Naive thymus-derived CD4-positive, alpha-beta T cell (primary cell): ENCODE measurements around the gene GPLD1. TPM values are rescaled to one million over a fixed set of nuclear protein-coding genes. Genes with fewer than 3 reads are reported as not detected.
"Not testable (repeated sequence)": the region's sequence is repeated elsewhere in the genome, so short reads cannot be mapped to it uniquely, and the experiment has no call there.

ENCODE experiments used
- ATAC-seq: fragments of 150-1000 bp; cut with Tn5 transposase; 2 replicates; pipeline ENCODE4 v1.10.0; 2021; ENCODE audit warnings: mild to moderate bottlenecking, moderate library complexity
- CTCF ChIA-PET: fragments of 350-600 bp; sonication (Branson Sonifier 250); formaldehyde crosslinking; loops from one replicate; lab custom pipeline; 2021; ENCODE audit warnings: antibody characterized with exemption; lab: Charles Lee
- POLR2A ChIA-PET: fragments of 350-600 bp; sonication (Branson Sonifier 250); formaldehyde crosslinking; loops from one replicate; lab custom pipeline; 2021; ENCODE audit warnings: antibody characterized with exemption, inconsistent platforms; lab: Charles Lee
- DNase-seq, 9 donors: peaks; one replicate each; pipeline versions ENCODE4 v3.0.0 to v3.0.0-alpha.2; 2020 to 2022; ENCODE audit warnings: mixed read lengths in 1 of 9
- H3K27ac ChIP-seq: one replicate; pipeline ENCODE4 v1.7.0; 2013; ENCODE audit warnings: mild to moderate bottlenecking, low read depth, low read length, moderate library complexity
- H3K27me3 ChIP-seq, 2 donors: one replicate each; pipeline ENCODE4 v1.7.0; 2013; ENCODE audit warnings: low read length in 2 of 2, mild to moderate bottlenecking in 2 of 2, moderate library complexity in 2 of 2; ENCODE audit not compliant: control insufficient read depth in 2 of 2, insufficient read depth in 2 of 2
- H3K36me3 ChIP-seq, 3 experiments: 1 replicate in 2 of 3; 2 replicates in 1 of 3; pipeline ENCODE4 v1.7.0; 2013; ENCODE audit warnings: low read length in 3 of 3, mild to moderate bottlenecking in 3 of 3, moderate library complexity in 1 of 3; ENCODE audit not compliant: insufficient read depth in 3 of 3, control insufficient read depth in 2 of 3
- H3K4me1 ChIP-seq, 2 donors: one replicate each; pipeline ENCODE4 v1.7.0; 2013; ENCODE audit warnings: low read length in 2 of 2, mild to moderate bottlenecking in 2 of 2, moderate library complexity in 1 of 2; ENCODE audit not compliant: control insufficient read depth in 2 of 2, insufficient read depth in 2 of 2
- H3K4me3 ChIP-seq: 2 replicates; pipeline ENCODE4 v1.7.0; 2013; ENCODE audit warnings: mild to moderate bottlenecking, low read length
- H3K9me3 ChIP-seq, 3 experiments: 1 replicate in 2 of 3; 2 replicates in 1 of 3; pipeline ENCODE4 v1.7.0; 2013; ENCODE audit warnings: low read length in 3 of 3; ENCODE audit not compliant: control insufficient read depth in 2 of 3
- H3K27ac Mint-ChIP-seq, 9 donors: one replicate each; pipeline ENCODE4 v1.8.0; 2020 to 2022; ENCODE audit warnings: mixed read lengths in 9 of 9, mild to moderate bottlenecking in 8 of 9, moderate library complexity in 5 of 9, inconsistent platforms in 2 of 9
- H3K27me3 Mint-ChIP-seq, 5 donors: one replicate each; pipeline ENCODE4 v1.8.0; 2021 to 2022; ENCODE audit warnings: mixed read lengths in 5 of 5, mild to moderate bottlenecking in 1 of 5
- H3K36me3 Mint-ChIP-seq, 5 donors: one replicate each; pipeline ENCODE4 v1.8.0; 2020 to 2022; ENCODE audit warnings: mixed read lengths in 5 of 5, mild to moderate bottlenecking in 3 of 5, inconsistent platforms in 1 of 5
- H3K4me1 Mint-ChIP-seq, 7 donors: one replicate each; pipeline ENCODE4 v1.8.0; 2020 to 2022; ENCODE audit warnings: mixed read lengths in 7 of 7, mild to moderate bottlenecking in 3 of 7, inconsistent platforms in 1 of 7
- H3K4me3 Mint-ChIP-seq, 10 donors: one replicate each; pipeline ENCODE4 v1.8.0; 2020 to 2022; ENCODE audit warnings: mild to moderate bottlenecking in 10 of 10, mixed read lengths in 10 of 10, moderate library complexity in 6 of 10, inconsistent platforms in 2 of 10
- H3K9me3 Mint-ChIP-seq, 11 donors: one replicate each; pipeline ENCODE4 v1.8.0; 2020 to 2022; ENCODE audit warnings: mixed read lengths in 11 of 11, mild to moderate bottlenecking in 4 of 11, inconsistent platforms in 1 of 11, moderate library complexity in 1 of 11
- intact Hi-C, 2 donors: fragments of 100-400 bp; cut with micrococcal nuclease; formaldehyde crosslinking; loops; one replicate each; pipeline ENCODE4 v1.15.1; 2023
- polyA plus RNA-seq, 2 donors: library from polyadenylated mRNA; unstranded; fragments of 300-500 nt; fragmentation: Illumina TruSeq; gene quantifications; one replicate each; pipeline ENCODE4 v1.2.3, GENCODE V29; 2021
- total RNA-seq, 6 experiments: library from RNA in 5 of 6; stranded (reverse) in 5 of 6; gene quantifications; 1 replicate in 5 of 6; 2 replicates in 1 of 6; pipeline ENCODE4 v1.2.3 and lab custom pipeline; 2021 to 2026

Gene GPLD1
- total and polyA plus RNA-seq, 7 experiments from 2014 or later = 0.44 to 1.7 (median 0.94) TPM

- Mint-ChIP-seq H3K4me1 (peaks cover 0 to 5% (median 0%) of the 10 kb centered on the region in 7 donors), H3K4me3 (no peak overlapping the region), H3K36me3 (no peaks in the 10 kb centered on the region), H3K27ac (no peak overlapping the region), H3K9me3 (peaks cover 0 to 11% (median 6%) of the 10 kb centered on the region in 11 donors), H3K27me3 (peaks cover 0 to 25% (median 20%) of the 10 kb centered on the region in 5 donors)
- Histone ChIP-seq H3K27ac (no peak overlapping the region), H3K36me3 (no peaks in the 10 kb centered on the region), H3K27me3 (no peaks in the 10 kb centered on the region), H3K9me3 (peaks cover 0 to 4% (median 0%) of the 10 kb centered on the region in 3 experiments), H3K4me3 (no peak overlapping the region), H3K4me1 (no peaks in the 10 kb centered on the region)
- ATAC-seq = no peak
- no peak for DNase-seq
- CTCF ChIA-PET = interaction anchor here (1.4 kb wide), 1 partner anchor 109 kb away, joined by 4 read pairs; no protein-coding TSS in a partner anchor
- POLR2A ChIA-PET = interaction anchor here (1.1 kb wide), 1 partner anchor 11 kb away, joined by 3 read pairs; the partner anchor contains the start of gene MRS2
- intact Hi-C loops = no loop called here
Observed at GRCh38 chr6:24391756-24392405, 97.5 kb downstream of the GPLD1 start.

- CTCF ChIA-PET = no interaction called here
- no peak for ATAC-seq
- Histone ChIP-seq H3K9me3 (no peaks in the 10 kb centered on the region), H3K27ac (no peak overlapping the region), H3K36me3 (no peaks in the 10 kb centered on the region), H3K4me1 (no peaks in the 10 kb centered on the region), H3K27me3 (no peaks in the 10 kb centered on the region), H3K4me3 (no peak overlapping the region)
- Mint-ChIP-seq H3K36me3 (no peaks in the 10 kb centered on the region), H3K9me3 (peaks cover 0 to 7% (median 0%) of the 10 kb centered on the region in 11 donors), H3K4me1 (peaks cover 0 to 5% (median 0%) of the 10 kb centered on the region in 7 donors), H3K4me3 (no peak overlapping the region), H3K27me3 (peaks cover under 1 to 21% (median 13%) of the 10 kb centered on the region in 5 donors), H3K27ac (no peak overlapping the region)
- intact Hi-C loops = no loop called here
- DNase-seq = no peak
- POLR2A ChIA-PET = no interaction called here
Observed at GRCh38 chr6:24391208-24391607, 98.2 kb downstream of the GPLD1 start.

GRCh38 chr6:24387818-24388217 lies 101.6 kb downstream of the GPLD1 start:
- no peaks in the 10 kb centered on the region for H3K4me1 Mint-ChIP-seq
- no peaks in the 10 kb centered on the region for H3K4me1 ChIP-seq
- DNase-seq (no peak), ATAC-seq (no peak)
- H3K4me3 ChIP-seq = no peak overlapping the region
- POLR2A ChIA-PET = no interaction called here
- H3K36me3 ChIP-seq = no peaks in the 10 kb centered on the region
- no peaks in the 10 kb centered on the region for H3K27me3 ChIP-seq
- CTCF ChIA-PET = interaction anchor here (0.9 kb wide), 1 partner anchor 9 kb away, joined by 4 read pairs; no protein-coding TSS in a partner anchor
- H3K27ac ChIP-seq = no peak overlapping the region
- H3K27me3 Mint-ChIP-seq = peaks cover 6 to 24% (median 12%) of the 10 kb centered on the region in 5 donors
- no peaks in the 10 kb centered on the region for H3K9me3 Mint-ChIP-seq
- H3K36me3 Mint-ChIP-seq = no peaks in the 10 kb centered on the region
- no peaks in the 10 kb centered on the region for H3K9me3 ChIP-seq
- intact Hi-C loops = no loop called here
- H3K4me3 Mint-ChIP-seq = no peak overlapping the region
- H3K27ac Mint-ChIP-seq = peak overlapping the region in 1 of 9 donors; percentile 18

GRCh38 chr6:24385536-24386269 lies 103.7 kb downstream of the GPLD1 start:
- H3K36me3 ChIP-seq = no peaks in the 10 kb centered on the region
- H3K4me1 Mint-ChIP-seq = no peaks in the 10 kb centered on the region
- intact Hi-C loops = no loop called here
- no peaks in the 10 kb centered on the region for H3K27me3 ChIP-seq
- H3K4me3 Mint-ChIP-seq = no peak overlapping the region
- no peaks in the 10 kb centered on the region for H3K9me3 Mint-ChIP-seq
- H3K4me1 ChIP-seq = no peaks in the 10 kb centered on the region
- no peaks in the 10 kb centered on the region for H3K36me3 Mint-ChIP-seq
- no peak overlapping the region for H3K27ac ChIP-seq
- ATAC-seq (no peak), DNase-seq (no peak)
- ChIA-PET CTCF (no interaction called here), POLR2A (no interaction called here)
- H3K27me3 Mint-ChIP-seq = peaks cover 7 to 24% (median 14%) of the 10 kb centered on the region in 5 donors
- H3K4me3 ChIP-seq = no peak overlapping the region
- H3K27ac Mint-ChIP-seq = no peak overlapping the region
- no peaks in the 10 kb centered on the region for H3K9me3 ChIP-seq

- peaks cover 7 to 24% (median 14%) of the 10 kb centered on the region in 5 donors for H3K27me3 Mint-ChIP-seq
- H3K4me1 ChIP-seq, intact Hi-C loops: not testable (repeated sequence)
Observed at GRCh38 chr6:24384369-24385130, 104.8 kb downstream of the GPLD1 start.

GRCh38 chr6:24382891-24383494 lies 106.4 kb downstream of the GPLD1 start:
- H3K4me1 Mint-ChIP-seq, DNase-seq, H3K27ac Mint-ChIP-seq, H3K36me3 ChIP-seq, H3K27me3 ChIP-seq, H3K9me3 ChIP-seq, ATAC-seq, H3K4me3 Mint-ChIP-seq, H3K27ac ChIP-seq, CTCF ChIA-PET, POLR2A ChIA-PET, intact Hi-C loops, H3K4me1 ChIP-seq, H3K36me3 Mint-ChIP-seq, H3K9me3 Mint-ChIP-seq, H3K4me3 ChIP-seq: not testable (repeated sequence)
- H3K27me3 Mint-ChIP-seq = peaks cover 7 to 23% (median 17%) of the 10 kb centered on the region in 5 donors

More at GRCh38 chr6:24384369-24385130, 104.8 kb downstream of the GPLD1 start:
- H3K27me3 ChIP-seq, H3K4me3 Mint-ChIP-seq, H3K36me3 Mint-ChIP-seq, H3K4me1 Mint-ChIP-seq, H3K36me3 ChIP-seq, H3K9me3 Mint-ChIP-seq, CTCF ChIA-PET, H3K4me3 ChIP-seq, H3K27ac Mint-ChIP-seq, H3K27ac ChIP-seq, H3K9me3 ChIP-seq, POLR2A ChIA-PET, ATAC-seq, DNase-seq: not testable (repeated sequence)
